DND-41 (cell line): Measurements from ENCODE around the gene TCIRG1.

Experiments
- EZH2 ChIP-seq: IDR thresholded peaks from 3 replicates; pipeline ENCODE4 v1.6.1; 2012; ENCODE audit warnings: borderline replicate concordance, low read depth, mild to moderate bottlenecking, moderate library complexity, low read length, inconsistent platforms; ENCODE audit not compliant: severe bottlenecking
- TF ChIP-seq, protein P1 (sequence below): IDR thresholded peaks from 2 replicates; pipeline ENCODE4 v1.5.1; 2012; ENCODE audit warnings: borderline replicate concordance, low read length, moderate library complexity, mild to moderate bottlenecking; ENCODE audit not compliant: poor library complexity, severe bottlenecking; ENCODE audit errors: extremely low read depth

DNA sequence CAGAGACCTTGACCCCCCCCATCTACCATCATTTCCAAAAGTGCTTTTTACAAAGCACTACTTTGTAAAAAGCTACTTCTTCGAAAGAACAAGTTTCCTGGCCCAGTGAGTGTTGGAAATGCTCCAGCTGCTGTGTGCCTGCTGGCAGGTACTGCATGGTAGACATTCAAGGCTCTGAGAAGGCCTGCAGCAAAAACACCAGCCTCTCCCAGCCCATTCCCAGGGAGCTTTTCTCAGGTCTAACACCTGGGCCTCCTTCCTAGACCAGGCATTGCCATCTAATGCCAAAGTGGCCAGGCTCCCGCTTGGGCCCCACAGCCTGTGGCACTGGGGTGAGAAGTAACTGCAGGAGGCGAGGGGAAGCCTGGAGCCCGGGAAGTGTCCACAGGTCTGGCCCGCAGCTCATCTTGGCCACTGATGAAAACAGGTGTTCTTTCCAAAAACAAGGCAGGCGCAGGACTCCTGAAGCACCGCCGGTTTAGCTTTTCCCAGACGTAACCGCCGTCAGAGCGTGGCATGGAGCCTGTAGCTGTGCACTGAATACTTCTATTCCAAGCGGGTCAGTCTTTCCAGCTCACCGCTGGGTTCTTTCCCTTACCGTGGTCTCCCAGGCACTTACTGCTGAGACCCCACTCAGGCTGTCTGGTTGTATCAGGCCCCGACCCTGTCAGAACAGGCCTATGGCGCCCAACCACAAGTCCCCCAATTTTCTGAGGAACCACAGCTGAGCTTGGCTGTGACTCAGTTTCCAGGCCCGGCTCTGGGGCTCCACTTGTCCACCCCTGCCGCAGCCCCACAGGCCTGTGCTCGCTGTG, 1.2 kb upstream of the TCIRG1 start:
- no peak for TF ChIP-seq EZH2
- TF ChIP-seq, protein P1, sequence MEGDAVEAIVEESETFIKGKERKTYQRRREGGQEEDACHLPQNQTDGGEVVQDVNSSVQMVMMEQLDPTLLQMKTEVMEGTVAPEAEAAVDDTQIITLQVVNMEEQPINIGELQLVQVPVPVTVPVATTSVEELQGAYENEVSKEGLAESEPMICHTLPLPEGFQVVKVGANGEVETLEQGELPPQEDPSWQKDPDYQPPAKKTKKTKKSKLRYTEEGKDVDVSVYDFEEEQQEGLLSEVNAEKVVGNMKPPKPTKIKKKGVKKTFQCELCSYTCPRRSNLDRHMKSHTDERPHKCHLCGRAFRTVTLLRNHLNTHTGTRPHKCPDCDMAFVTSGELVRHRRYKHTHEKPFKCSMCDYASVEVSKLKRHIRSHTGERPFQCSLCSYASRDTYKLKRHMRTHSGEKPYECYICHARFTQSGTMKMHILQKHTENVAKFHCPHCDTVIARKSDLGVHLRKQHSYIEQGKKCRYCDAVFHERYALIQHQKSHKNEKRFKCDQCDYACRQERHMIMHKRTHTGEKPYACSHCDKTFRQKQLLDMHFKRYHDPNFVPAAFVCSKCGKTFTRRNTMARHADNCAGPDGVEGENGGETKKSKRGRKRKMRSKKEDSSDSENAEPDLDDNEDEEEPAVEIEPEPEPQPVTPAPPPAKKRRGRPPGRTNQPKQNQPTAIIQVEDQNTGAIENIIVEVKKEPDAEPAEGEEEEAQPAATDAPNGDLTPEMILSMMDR, result no peak
